ENCODE measurements around the gene MAPK12. TPM values are rescaled to one million over a fixed set of nuclear protein-coding genes. Genes with fewer than 3 reads are reported as not detected.

MAPK12 gene
- total and polyA plus RNA-seq, 2 donors (not counting 3 experiments of a cell fraction or from before 2014, with no cell fraction given): 72.3 to 86.8 TPM

- no peak overlapping the region for H3K4me3 ChIP-seq (replicated peaks in 1 of 3; ENCODE audit: insufficient read depth in 1 of 3, low read depth in 1 of 3, low read length in 3 of 3)
- no peaks in the 10 kb centered on the region for H3K9me1 ChIP-seq (replicated peaks; ENCODE audit: control insufficient read depth, extremely low read depth, insufficient read depth, low read length)
- H3K79me2 ChIP-seq (ENCODE audit: control insufficient read depth, insufficient read depth, low read length): no peaks in the 10 kb centered on the region
- no peaks in the 10 kb centered on the region for H3K27me3 ChIP-seq (ENCODE audit: control insufficient read depth in 2 of 2, insufficient read depth in 2 of 2, low read length in 2 of 2)
- no peak overlapping the region for H2AFZ ChIP-seq (ENCODE audit: low read depth, low read length)
- peaks cover 2% of the 10 kb centered on the region for H3K4me1 ChIP-seq (ENCODE audit: control insufficient read depth, extremely low read depth, insufficient read depth, low read length)
- dilution Hi-C loops (cut with MboI; ENCODE audit: extremely low pct_ligation_motif_present, low sequenced_read_pairs): no loop called here
- H3K27ac ChIP-seq (ENCODE audit: insufficient read depth, low read depth, low read length): no peak overlapping the region
- no TSS peak for BruUV-seq (replicated peaks)
- TF ChIP-seq MYC (IDR thresholded peaks at IDR 0.05; ENCODE audit: low read depth, low read length): no peak
- no peak for TF ChIP-seq FOS (IDR thresholded peaks at IDR 0.05; ENCODE audit: borderline replicate concordance, insufficient read depth, low read length)
- TF ChIP-seq EZH2 (IDR thresholded peaks at IDR 0.05; ENCODE audit: borderline replicate concordance, low read depth, low read length, severe bottlenecking): no peak
- TF ChIP-seq GATA2 (IDR thresholded peaks at IDR 0.05; ENCODE audit: insufficient read depth, insufficient read length, low read depth, low read length): no peak
- TF ChIP-seq JUN (IDR thresholded peaks at IDR 0.05; ENCODE audit: borderline replicate concordance, insufficient read depth, insufficient read length, low read depth): no peak
- no peak for TF ChIP-seq POLR2A (IDR thresholded peaks at IDR 0.05; ENCODE audit: low read depth, low read length)
- no peak for TF ChIP-seq POLR2AphosphoS5 (IDR thresholded peaks at IDR 0.05; ENCODE audit: insufficient read depth, low read depth, low read length)
- TF ChIP-seq CTCF (IDR thresholded peaks at IDR 0.05; ENCODE audit: extremely low read depth in 1 of 2, insufficient read depth in 1 of 2, low read depth in 1 of 2, low read length in 2 of 2): no peak
- TF ChIP-seq, protein P1, sequence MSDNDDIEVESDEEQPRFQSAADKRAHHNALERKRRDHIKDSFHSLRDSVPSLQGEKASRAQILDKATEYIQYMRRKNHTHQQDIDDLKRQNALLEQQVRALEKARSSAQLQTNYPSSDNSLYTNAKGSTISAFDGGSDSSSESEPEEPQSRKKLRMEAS (IDR thresholded peaks at IDR 0.05; ENCODE audit: insufficient read depth, insufficient read length): no peak
- no peak for FAIRE-seq
- intact Hi-C loops (cut with micrococcal nuclease): no loop called here
- no peaks in the 10 kb centered on the region for H3K9me3 ChIP-seq (replicated peaks; ENCODE audit: control insufficient read depth, insufficient read depth, low read length)
- H3K4me2 ChIP-seq (ENCODE audit: insufficient read depth, low read length): no peak overlapping the region
- POLR2A ChIA-PET: no interaction called here
- no peaks in the 10 kb centered on the region for H4K20me1 ChIP-seq (replicated peaks; ENCODE audit: control insufficient read depth, extremely low read depth, insufficient read depth, low read length)
- CTCF ChIA-PET: interaction anchor here (0.6 to 1.6 kb wide), 3 partner anchors 11 to 23 kb away, joined by 3 to 7 read pairs (median 3); no protein-coding TSS in a partner anchor
- no peak for DNase-seq (ENCODE audit: low read depth, low spot score)
- H3K9ac ChIP-seq (replicated peaks; ENCODE audit: extremely low read depth, insufficient read depth, low read length): no peak overlapping the region
- H3K36me3 ChIP-seq (ENCODE audit: control insufficient read depth in 2 of 2, extremely low read depth in 1 of 2, insufficient read depth in 2 of 2, low read length in 2 of 2): peaks cover 43 to 75% of the 10 kb centered on the region in 2 experiments
Measured at GRCh38 chr22:50281957-50282356, 20.5 kb upstream of the MAPK12 start.

Data from endothelial cell of umbilical vein (primary cell).